ENCODE data around the gene SOS2.

DNA sequence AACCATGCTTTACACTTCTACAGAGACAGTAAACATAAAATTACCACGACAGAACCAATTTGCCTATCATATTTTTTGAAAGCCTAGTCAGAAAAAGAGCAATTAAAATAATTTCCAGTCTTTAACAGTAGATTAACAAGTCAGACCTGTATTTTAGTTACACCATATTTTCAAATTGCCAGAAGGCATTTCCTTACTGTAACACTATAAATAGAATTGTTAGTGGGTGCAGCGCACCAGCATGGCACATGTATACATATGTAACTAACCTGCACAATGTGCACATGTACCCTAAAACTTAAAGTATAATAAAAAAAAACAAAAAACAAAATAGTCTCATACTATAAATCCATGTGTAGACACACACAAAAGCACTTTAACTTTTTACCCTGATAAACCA is 16.0 kb downstream of the SOS2 start:
- TF ChIP-seq MXI1 (conservative IDR thresholded peaks at IDR 0.05; ENCODE audit: poor library complexity, severe bottlenecking) = no peak
- TF ChIP-seq, protein P1, sequence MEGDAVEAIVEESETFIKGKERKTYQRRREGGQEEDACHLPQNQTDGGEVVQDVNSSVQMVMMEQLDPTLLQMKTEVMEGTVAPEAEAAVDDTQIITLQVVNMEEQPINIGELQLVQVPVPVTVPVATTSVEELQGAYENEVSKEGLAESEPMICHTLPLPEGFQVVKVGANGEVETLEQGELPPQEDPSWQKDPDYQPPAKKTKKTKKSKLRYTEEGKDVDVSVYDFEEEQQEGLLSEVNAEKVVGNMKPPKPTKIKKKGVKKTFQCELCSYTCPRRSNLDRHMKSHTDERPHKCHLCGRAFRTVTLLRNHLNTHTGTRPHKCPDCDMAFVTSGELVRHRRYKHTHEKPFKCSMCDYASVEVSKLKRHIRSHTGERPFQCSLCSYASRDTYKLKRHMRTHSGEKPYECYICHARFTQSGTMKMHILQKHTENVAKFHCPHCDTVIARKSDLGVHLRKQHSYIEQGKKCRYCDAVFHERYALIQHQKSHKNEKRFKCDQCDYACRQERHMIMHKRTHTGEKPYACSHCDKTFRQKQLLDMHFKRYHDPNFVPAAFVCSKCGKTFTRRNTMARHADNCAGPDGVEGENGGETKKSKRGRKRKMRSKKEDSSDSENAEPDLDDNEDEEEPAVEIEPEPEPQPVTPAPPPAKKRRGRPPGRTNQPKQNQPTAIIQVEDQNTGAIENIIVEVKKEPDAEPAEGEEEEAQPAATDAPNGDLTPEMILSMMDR (IDR thresholded peaks at IDR 0.05; ENCODE audit: poor library complexity, severe bottlenecking) = no peak
- TF ChIP-seq POLR2AphosphoS5 (IDR thresholded peaks at IDR 0.05) = no peak
- TF ChIP-seq TAF1 (IDR thresholded peaks at IDR 0.05; ENCODE audit: low read depth) = no peak
- TF ChIP-seq EZH2 (IDR thresholded peaks at IDR 0.05; ENCODE audit: borderline replicate concordance, insufficient read depth, low read length, poor library complexity, severe bottlenecking) = no peak
- TF ChIP-seq, protein P2, sequence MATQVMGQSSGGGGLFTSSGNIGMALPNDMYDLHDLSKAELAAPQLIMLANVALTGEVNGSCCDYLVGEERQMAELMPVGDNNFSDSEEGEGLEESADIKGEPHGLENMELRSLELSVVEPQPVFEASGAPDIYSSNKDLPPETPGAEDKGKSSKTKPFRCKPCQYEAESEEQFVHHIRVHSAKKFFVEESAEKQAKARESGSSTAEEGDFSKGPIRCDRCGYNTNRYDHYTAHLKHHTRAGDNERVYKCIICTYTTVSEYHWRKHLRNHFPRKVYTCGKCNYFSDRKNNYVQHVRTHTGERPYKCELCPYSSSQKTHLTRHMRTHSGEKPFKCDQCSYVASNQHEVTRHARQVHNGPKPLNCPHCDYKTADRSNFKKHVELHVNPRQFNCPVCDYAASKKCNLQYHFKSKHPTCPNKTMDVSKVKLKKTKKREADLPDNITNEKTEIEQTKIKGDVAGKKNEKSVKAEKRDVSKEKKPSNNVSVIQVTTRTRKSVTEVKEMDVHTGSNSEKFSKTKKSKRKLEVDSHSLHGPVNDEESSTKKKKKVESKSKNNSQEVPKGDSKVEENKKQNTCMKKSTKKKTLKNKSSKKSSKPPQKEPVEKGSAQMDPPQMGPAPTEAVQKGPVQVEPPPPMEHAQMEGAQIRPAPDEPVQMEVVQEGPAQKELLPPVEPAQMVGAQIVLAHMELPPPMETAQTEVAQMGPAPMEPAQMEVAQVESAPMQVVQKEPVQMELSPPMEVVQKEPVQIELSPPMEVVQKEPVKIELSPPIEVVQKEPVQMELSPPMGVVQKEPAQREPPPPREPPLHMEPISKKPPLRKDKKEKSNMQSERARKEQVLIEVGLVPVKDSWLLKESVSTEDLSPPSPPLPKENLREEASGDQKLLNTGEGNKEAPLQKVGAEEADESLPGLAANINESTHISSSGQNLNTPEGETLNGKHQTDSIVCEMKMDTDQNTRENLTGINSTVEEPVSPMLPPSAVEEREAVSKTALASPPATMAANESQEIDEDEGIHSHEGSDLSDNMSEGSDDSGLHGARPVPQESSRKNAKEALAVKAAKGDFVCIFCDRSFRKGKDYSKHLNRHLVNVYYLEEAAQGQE (IDR thresholded peaks at IDR 0.05; ENCODE audit: borderline replicate concordance) = no peak
- no peak for TF ChIP-seq SMC3 (conservative IDR thresholded peaks at IDR 0.05; ENCODE audit: poor library complexity)
- no peak for TF ChIP-seq RAD21 (conservative IDR thresholded peaks at IDR 0.05)

Measured in neural cell (in vitro differentiated cells).